Peyer's patch (tissue), 4 donors: ENCODE results near the gene PPM1M. TPM values are rescaled to one million over a fixed set of nuclear protein-coding genes. Genes with fewer than 3 reads are reported as not detected.

Source experiments
- DNase-seq, 3 donors: peaks; one replicate each; pipeline ENCODE4 v3.0.0-alpha.2; 2017 to 2019
- H3K27ac ChIP-seq, 4 donors: fragments of 200-600 bp; sonication (generic); one replicate each; pipeline ENCODE4 v1.5.1; 2016 to 2019
- H3K27me3 ChIP-seq, 2 donors: fragments of 200-600 bp; sonication (generic); one replicate each; pipeline ENCODE4 v1.5.1; 2019
- H3K36me3 ChIP-seq, 3 donors: fragments of 200-600 bp; sonication (generic); one replicate each; pipeline ENCODE4 v1.5.1; 2016 to 2019
- H3K4me1 ChIP-seq, 4 donors: fragments of 200-600 bp; sonication (generic); one replicate each; pipeline ENCODE4 v1.5.1; 2016 to 2019
- H3K4me3 ChIP-seq, 4 donors: fragments of 200-600 bp; sonication (generic); 1 replicate in 3 of 4; 2 replicates in 1 of 4; pipeline ENCODE4 v1.5.1; 2016 to 2019; ENCODE audit warnings: mild to moderate bottlenecking in 1 of 4
- H3K9me3 ChIP-seq, 4 donors: fragments of 200-600 bp; sonication (generic); one replicate each; pipeline ENCODE4 v1.5.1; 2016 to 2019; ENCODE audit warnings: mild to moderate bottlenecking in 1 of 4
- POLR2A ChIP-seq, 2 donors: fragments of 450-650 bp; IDR thresholded peaks; one replicate each; pipeline ENCODE4 v1.5.1; 2017; ENCODE audit warnings: antibody characterized with exemption in 2 of 2, mild to moderate bottlenecking in 2 of 2, moderate library complexity in 2 of 2
- total RNA-seq, 4 donors: library from RNA; depleted of rRNA; stranded (reverse); fragments of >200 nt; gene quantifications; one replicate each; pipeline ENCODE4 v1.1.0, GENCODE V29; 2016
- TF ChIP-seq, protein P1 (sequence below), 6 experiments: fragments of 450-650 bp in 4 of 6; fragments of 200-600 bp in 2 of 6; sonication (generic) in 1 of 6; IDR thresholded peaks; one replicate each; pipeline ENCODE4 v1.5.1; 2017 to 2019; ENCODE audit warnings: antibody characterized with exemption in 6 of 6, mild to moderate bottlenecking in 3 of 6, moderate library complexity in 1 of 6

PPM1M gene
- total RNA-seq, 4 donors from 2014 or later = 4.0 to 32.2 (median 6.7) TPM

DNA sequence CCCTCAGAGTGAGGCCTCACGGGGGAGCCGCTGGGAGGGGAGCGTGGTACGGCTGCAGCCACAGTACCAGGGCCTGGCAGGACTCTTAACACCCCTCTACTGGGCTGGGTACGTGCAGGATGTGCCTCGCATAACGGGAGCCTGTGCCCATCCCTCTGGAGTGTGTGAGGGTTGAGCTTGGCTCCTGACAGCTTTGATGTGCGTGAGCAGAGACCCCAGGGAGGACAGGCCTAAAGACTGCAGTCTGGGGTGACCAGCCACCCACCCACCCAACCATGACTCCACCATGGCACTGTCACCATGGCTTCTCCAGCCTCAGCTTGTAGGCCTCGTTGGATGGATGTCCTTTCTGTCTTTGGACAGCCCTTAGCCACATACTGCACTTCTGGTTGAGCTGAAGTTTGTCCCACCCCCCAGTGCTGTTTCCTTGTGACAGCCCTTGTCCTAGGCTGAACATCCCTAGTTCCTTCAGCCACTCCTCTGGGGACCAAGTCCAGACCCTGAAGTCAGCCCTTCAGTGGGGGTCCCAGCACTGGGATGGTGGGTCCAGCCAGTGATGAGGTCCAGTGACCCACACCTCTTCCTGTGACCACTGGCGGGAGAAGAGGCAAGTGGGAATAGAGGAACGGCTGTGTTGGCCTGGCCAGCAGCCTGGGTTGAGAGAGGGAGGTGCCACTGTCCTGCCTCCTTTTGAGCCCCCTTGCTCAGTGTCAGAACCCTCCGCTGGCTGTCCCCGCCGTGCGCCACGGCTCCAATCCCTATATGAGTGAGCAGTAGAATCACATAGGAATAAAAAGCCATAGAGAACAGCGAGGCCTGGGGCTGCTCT is 48.1 kb downstream of the PPM1M start:
- TF ChIP-seq, protein P1, sequence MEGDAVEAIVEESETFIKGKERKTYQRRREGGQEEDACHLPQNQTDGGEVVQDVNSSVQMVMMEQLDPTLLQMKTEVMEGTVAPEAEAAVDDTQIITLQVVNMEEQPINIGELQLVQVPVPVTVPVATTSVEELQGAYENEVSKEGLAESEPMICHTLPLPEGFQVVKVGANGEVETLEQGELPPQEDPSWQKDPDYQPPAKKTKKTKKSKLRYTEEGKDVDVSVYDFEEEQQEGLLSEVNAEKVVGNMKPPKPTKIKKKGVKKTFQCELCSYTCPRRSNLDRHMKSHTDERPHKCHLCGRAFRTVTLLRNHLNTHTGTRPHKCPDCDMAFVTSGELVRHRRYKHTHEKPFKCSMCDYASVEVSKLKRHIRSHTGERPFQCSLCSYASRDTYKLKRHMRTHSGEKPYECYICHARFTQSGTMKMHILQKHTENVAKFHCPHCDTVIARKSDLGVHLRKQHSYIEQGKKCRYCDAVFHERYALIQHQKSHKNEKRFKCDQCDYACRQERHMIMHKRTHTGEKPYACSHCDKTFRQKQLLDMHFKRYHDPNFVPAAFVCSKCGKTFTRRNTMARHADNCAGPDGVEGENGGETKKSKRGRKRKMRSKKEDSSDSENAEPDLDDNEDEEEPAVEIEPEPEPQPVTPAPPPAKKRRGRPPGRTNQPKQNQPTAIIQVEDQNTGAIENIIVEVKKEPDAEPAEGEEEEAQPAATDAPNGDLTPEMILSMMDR (IDR thresholded peaks at IDR 0.05) = no peak
- no peak for TF ChIP-seq POLR2A (IDR thresholded peaks at IDR 0.05)

DNA sequence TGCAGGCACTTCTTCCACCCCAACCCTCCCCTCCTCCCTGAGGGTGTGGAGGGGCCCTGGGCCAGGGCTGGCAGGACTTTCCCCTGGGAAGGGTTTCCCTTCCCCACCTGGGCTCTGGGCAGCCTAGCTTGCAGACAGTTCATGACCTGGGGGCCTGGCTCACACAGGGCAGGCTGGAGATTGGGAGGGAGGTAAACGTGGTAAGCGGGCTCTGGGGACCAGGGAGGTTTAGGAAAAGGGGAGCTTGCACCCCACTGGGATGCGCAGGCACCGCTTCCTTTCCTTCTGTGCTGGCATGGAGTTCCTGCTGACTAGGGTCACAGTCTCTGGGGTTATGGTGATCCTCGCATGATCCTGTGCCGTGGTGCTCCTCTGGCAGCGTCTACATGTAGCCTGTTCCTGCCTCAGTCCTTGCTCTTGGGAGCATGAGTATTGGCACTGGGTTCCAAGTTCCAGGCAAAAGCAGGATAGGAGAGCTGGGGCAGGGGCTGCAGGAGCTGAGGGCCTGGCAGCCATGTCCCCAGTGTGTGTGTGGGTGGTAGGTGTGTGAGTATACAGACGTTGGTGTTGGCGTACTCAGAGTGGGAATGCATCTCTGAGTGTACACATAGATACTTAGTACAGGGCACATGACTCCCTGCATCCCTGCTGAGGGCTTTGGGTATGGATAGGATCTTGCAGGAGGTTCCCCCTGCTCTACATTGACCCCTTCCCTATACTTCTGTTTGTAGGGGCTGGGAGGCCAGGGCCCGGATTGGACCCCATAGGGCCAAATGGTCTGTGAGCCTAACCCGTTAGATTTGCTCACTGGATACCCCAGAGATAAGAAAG is 49.0 kb downstream of the PPM1M start:
- H3K27me3 ChIP-seq = no peaks in the 10 kb centered on the region
- H3K4me3 ChIP-seq = no peak overlapping the region
- TF ChIP-seq, protein P1 (IDR thresholded peaks at IDR 0.05) = no peak
- no peak for TF ChIP-seq POLR2A (IDR thresholded peaks at IDR 0.05)
- peaks cover 0 to 27% (median 0%) of the 10 kb centered on the region in 3 donors for H3K36me3 ChIP-seq
- no peaks in the 10 kb centered on the region for H3K9me3 ChIP-seq
- peaks cover 0 to 42% (median under 1%) of the 10 kb centered on the region in 4 donors for H3K4me1 ChIP-seq
- no peak overlapping the region for H3K27ac ChIP-seq
- peak in 1 of 3 donors; percentile 40 for DNase-seq

More for the DNA sequence above, 48.1 kb downstream of the PPM1M start:
- peaks cover 0 to 42% (median 1%) of the 10 kb centered on the region in 4 donors for H3K4me1 ChIP-seq
- H3K27me3 ChIP-seq = no peaks in the 10 kb centered on the region
- H3K9me3 ChIP-seq = no peaks in the 10 kb centered on the region
- H3K4me3 ChIP-seq = no peak overlapping the region
- H3K27ac ChIP-seq = no peak overlapping the region
- peak in 1 of 3 donors; percentile 24 for DNase-seq
- peaks cover 0 to 27% (median 0%) of the 10 kb centered on the region in 3 donors for H3K36me3 ChIP-seq

DNA sequence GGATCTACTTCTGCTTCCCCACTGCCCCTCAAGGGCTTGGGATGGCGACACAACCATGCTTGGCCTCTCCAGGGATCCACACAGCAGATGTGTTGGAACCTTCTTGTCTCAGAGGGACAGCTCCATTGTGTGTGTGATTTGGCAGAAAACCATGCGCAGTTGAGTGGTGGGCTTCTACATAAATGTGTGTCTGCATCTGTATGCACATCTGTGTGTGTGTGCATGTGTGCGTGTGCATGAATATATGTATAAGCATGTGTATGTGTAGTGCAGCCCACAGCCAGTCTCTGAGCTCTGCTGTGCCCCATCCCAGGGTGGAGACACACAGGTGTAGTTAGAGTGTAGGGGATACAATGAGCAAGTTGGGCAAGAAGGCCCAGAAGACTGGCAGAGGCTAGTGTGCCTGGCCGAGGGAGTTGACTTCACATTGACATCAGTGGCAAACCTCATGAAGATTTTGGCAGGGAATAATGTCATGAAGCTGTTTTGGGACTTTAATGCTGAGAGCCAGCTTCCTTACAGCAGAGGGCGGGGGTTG is 50.2 kb downstream of the PPM1M start:
- Histone ChIP-seq H3K27me3 (no peaks in the 10 kb centered on the region), H3K9me3 (no peaks in the 10 kb centered on the region), H3K4me1 (peaks cover 0 to 51% (median 0%) of the 10 kb centered on the region in 4 donors), H3K27ac (no peak overlapping the region), H3K36me3 (peaks cover 0 to 27% (median 0%) of the 10 kb centered on the region in 3 donors), H3K4me3 (no peak overlapping the region)
- no peak for DNase-seq
- TF ChIP-seq, protein P1 (IDR thresholded peaks at IDR 0.05) = no peak
- no peak for TF ChIP-seq POLR2A (IDR thresholded peaks at IDR 0.05)

DNA sequence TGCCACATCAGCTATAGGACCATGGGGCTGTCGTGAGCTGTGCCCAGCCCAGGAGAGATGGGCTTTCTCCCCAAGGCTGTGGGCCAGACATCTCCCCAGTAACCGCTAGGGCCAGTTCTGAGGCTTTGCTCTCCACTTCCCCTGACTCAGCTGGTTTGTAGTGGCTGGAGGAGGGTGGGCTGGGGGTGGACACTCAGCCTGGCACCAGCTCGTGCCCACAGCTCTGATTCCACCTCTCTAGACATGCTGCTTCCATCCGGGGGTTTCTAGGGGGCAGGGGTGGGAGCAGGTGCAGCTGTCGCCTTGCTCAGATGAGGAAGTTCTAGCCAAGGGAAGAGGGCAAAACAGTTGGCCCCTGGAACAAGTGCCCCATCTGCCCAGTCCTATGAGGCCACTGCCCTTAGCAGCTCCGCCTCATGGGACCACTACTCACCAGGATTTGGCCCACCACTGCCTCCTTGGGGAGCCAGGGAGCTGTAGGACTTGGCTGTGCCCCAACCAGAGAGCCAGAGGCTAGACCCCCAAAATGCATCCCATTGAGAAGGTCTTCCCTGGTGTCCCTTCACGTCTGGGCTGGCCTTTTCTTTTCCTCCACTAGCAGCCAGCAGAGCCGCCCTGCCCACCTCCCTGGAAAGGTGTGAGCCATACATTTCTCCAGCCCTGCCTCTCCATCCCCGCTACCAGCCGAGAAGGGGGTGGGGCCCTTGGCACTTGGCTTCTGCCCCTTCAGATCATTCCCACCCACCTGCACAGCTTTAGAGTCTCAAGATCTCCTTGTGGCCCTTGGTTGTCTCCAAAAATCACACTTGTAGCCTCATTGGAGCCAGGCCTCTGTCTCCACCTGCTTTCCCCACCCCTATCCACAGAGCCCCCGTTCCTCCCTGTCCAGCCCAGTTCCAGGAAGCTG is 51.9 kb downstream of the PPM1M start:
- Histone ChIP-seq H3K27ac (no peak overlapping the region), H3K27me3 (no peaks in the 10 kb centered on the region), H3K4me1 (peaks cover 0 to 35% (median 0%) of the 10 kb centered on the region in 4 donors), H3K9me3 (no peaks in the 10 kb centered on the region), H3K36me3 (peaks cover 0 to 20% (median 0%) of the 10 kb centered on the region in 3 donors), H3K4me3 (no peak overlapping the region)
- TF ChIP-seq, protein P1 (IDR thresholded peaks at IDR 0.05) = no peak
- no peak for TF ChIP-seq POLR2A (IDR thresholded peaks at IDR 0.05)
- DNase-seq = no peak
